22Rv1 (cell line): Measurements from ENCODE around the gene TBX5.

Source experiments
- ZFX ChIP-seq: fragments of 450-650 bp; IDR thresholded peaks from 2 replicates; pipeline ENCODE4 v1.6.1; 2017; ENCODE audit warnings: antibody characterized with exemption, borderline replicate concordance
- TF ChIP-seq, protein P1 (sequence below): fragments of 450-650 bp; IDR thresholded peaks from 2 replicates; pipeline ENCODE4 v1.5.1; 2017; ENCODE audit warnings: mild to moderate bottlenecking

DNA sequence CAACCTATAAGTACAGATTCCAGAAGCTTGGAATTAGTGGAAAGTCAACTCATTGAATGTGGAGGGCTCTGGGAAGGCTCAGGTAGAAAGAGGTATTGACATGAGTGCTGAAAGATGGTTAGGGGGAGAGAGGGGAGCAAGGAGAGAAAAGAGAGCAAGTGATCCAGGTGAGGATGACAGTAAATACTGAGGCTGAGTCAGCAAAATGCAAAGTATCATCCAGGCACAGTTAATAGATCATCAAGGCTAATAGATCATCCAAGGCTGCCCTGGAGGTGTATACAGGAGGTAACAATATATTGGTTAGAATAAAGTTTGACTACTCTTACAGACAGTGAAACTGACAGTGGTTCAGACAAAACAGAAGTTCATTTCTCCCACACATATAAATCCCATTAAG, 100.5 kb downstream of the TBX5 start:
- TF ChIP-seq, protein P1, sequence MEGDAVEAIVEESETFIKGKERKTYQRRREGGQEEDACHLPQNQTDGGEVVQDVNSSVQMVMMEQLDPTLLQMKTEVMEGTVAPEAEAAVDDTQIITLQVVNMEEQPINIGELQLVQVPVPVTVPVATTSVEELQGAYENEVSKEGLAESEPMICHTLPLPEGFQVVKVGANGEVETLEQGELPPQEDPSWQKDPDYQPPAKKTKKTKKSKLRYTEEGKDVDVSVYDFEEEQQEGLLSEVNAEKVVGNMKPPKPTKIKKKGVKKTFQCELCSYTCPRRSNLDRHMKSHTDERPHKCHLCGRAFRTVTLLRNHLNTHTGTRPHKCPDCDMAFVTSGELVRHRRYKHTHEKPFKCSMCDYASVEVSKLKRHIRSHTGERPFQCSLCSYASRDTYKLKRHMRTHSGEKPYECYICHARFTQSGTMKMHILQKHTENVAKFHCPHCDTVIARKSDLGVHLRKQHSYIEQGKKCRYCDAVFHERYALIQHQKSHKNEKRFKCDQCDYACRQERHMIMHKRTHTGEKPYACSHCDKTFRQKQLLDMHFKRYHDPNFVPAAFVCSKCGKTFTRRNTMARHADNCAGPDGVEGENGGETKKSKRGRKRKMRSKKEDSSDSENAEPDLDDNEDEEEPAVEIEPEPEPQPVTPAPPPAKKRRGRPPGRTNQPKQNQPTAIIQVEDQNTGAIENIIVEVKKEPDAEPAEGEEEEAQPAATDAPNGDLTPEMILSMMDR = no peak
- no peak for TF ChIP-seq ZFX
